HG03103 (cell line): ENCODE data around the gene ACAA2.
A peak's percentile ranks its signal among the peaks of the same experiment; 100 is the strongest.

Experiments used
- ATAC-seq: cut with Tn5 transposase; IDR thresholded peaks from one replicate; pipeline ENCODE4 v1.9.1; 2021; ENCODE audit warnings: low read depth; ENCODE audit not compliant: unreplicated experiment

Gene ACAA2

DNA sequence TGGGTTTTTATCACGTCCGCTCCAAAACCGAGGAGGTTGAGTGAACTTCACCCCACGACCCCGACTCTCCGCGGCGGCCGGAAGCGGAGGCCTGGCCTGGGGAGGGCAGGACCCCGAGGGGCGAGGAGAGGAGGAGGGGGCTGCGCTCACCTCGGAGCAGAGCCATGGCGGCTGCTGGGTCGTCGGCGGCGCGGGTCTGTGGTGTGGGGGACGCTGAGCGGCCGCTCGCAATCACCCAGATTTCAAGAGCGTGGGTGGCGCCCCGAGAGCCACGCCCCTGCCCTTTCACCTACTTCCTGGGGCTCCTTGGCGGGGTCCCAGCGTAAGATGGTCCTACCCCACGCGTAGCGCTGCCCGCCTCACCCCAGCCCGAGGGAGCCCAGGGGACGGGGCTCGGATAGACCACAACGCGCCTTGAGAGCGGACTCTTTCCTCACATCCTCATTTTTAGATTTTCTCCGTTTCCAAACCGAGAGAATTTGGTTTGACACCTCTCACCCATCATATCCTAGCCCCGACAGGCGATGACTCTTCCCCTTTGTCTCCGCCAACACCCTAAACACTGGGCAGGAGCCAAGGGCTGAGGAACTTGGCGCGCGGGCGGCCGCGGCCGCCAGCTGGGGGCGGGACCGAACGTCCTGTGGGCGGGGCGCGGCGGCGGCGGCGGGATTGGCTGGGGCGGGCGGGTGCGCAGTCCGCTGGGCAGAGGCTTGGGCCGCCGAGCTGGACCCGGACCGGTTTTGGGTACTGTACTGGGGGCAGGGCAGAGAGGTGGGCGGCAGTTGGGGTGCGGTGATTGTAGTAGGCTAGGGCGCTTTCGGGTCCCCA lies at the start of gene ACAA2:
ACAA2 (minus strand) TSS at position 215 of the 828 bp plus-strand sequence; CDS start at position 166, 49 bp downstream.
- peak; percentile 80 for ATAC-seq

- ATAC-seq, result no peak
These were observed 49.5 kb upstream of the ACAA2 start for GRCh38 chr18:49862656-49863385.

DNA sequence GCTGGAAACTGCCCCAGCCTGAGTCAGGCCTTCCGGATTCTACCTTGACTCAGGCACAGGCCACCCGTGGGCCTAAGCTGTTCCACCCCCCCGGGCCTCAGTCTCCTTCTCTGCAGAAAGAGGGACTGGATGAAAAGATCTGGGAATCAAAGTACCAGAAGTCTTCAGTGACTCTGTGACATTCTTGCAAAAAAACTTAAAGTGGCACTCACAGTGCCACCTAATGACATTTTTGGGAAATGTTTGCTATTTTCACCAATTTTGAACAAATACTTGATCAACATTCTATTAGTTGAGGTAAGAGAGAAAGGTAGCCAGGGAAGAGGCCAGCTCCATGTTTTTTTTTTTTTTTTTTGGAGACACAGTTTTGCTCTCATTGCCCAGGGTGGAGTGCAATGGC lies 48.3 kb upstream of the ACAA2 start:
- no peak for ATAC-seq

DNA sequence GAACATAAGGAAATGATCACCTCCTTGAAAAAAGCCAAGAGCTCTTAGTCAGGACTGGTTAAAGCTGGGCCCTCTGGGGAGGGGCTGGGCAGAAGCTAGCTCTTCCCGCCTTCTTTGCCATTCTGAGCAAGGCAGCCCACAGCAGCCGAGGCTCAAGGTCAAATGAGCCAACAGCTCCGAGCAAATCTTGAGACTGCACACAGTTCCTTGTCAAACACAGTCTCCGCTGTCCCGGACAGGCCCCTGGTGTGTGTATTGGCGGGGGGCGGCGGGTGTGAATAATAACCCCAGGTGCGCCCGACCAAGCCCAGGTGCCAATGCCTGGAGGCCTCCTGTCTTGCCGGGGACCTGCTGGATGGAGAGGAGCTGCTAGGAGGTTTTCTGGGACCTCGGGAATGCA lies 46.4 kb upstream of the ACAA2 start:
- no peak for ATAC-seq

GRCh38 chr18:49859021-49859359 lies 45.7 kb upstream of the ACAA2 start:
- ATAC-seq, result no peak

DNA sequence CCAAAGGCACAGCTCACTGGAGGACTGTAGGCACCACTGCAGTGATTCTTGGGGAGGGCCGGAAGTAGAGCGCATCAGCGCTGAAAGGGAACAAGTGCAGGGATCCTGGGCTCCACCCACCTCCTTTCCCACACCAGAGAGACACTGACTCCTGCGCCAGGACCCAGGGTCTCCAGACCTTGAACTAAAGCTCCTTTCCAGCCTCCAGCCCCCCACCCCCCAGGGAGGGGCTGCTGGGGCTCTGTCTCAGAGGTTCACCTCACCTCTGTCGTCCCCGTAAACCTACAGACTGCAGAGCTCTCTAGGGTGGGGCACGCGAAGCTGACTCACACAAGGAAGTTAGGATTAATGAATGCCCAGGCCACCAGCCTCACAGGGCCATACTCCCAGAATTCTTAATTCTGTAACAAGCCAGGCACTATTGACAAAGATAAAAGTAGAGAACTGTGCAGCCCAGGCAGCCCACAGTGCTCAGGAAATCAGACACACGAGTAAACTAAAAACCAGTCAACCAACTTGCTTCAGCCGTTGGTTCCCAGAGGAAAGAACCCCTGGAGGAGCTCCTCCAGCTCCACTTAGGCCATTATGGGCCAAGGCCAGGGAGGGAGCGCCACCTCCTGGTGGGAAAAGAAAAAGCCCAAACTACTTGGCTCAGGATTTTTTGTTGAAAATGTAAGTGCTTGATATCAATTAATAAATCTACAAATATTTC lies 45.1 kb upstream of the ACAA2 start:
- no peak for ATAC-seq

- ATAC-seq, result no peak
These were observed 44.4 kb upstream of the ACAA2 start for GRCh38 chr18:49857708-49858107.

DNA sequence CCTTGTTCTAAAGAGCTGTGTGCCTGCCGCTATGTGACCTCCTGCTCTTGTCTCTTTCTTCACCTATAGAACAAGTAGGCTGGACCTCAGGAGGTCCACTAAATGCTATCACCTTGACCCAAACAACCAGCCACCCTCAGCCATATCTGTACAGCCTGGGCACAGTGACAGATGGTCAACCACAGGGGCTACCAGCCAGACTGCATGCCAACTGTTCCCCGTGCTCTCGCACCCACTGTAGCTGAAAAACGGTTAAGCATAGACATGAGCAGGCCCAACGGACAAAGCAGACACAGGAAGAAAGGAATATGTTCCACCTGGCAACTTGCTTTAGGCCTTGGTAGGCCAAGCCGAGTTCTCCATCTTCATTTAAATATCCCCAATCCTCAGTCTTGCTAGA lies 43.2 kb upstream of the ACAA2 start:
- no peak for ATAC-seq

GRCh38 chr18:49855711-49856415 lies 42.5 kb upstream of the ACAA2 start:
- no peak for ATAC-seq

- ATAC-seq, result no peak
These were observed 41.3 kb upstream of the ACAA2 start for GRCh38 chr18:49854681-49855080.

- no peak for ATAC-seq
These were observed 40.1 kb upstream of the ACAA2 start for GRCh38 chr18:49853436-49853835.

- ATAC-seq, result no peak
These were observed 39.7 kb upstream of the ACAA2 start for GRCh38 chr18:49853011-49853410.

DNA sequence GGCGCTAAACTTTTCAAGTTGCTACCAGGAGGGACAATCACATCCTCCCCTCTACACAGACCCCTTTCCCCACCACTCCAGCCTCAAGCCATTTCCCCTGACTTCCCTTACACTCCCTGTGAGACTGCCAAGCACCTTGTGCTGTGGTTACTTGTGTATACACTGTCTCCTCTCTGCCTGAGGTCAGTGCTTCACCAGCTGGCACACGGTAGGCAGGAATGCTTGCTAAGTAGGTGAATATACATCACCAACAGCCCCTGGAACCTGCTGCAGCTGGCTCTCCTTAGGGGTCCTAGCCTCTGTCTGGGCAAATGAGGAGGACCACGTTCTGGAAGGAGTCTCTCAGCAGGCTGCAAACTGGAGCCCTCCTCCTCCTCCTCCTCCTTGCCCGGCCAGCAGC lies 38.3 kb upstream of the ACAA2 start:
- no peak for ATAC-seq

DNA sequence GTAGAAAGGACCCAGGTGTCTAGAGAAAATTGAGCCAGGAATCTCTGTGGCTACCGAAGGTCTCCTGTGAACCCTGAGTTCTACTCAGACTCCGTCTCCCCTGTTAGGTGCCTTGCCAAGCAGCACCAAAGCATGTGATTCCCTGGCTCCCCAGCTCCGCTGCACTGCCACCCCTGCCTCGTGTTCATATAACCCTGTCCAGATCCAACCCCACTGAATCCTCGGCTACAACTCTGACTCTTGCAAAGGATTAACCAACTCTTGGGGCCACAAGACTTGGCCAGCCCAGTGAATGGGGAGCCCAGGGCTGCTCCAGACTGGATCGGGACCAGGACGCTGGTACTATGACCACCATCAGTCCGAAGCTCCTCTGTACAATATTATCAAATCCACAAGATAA lies 37.3 kb upstream of the ACAA2 start:
- no peak for ATAC-seq

GRCh38 chr18:49849331-49850217 lies 36.2 kb upstream of the ACAA2 start:
- ATAC-seq, result no peak

GRCh38 chr18:49848115-49848514 lies 34.8 kb upstream of the ACAA2 start:
- ATAC-seq, result no peak

- no peak for ATAC-seq
These were observed 34.2 kb upstream of the ACAA2 start for GRCh38 chr18:49847524-49847923.

DNA sequence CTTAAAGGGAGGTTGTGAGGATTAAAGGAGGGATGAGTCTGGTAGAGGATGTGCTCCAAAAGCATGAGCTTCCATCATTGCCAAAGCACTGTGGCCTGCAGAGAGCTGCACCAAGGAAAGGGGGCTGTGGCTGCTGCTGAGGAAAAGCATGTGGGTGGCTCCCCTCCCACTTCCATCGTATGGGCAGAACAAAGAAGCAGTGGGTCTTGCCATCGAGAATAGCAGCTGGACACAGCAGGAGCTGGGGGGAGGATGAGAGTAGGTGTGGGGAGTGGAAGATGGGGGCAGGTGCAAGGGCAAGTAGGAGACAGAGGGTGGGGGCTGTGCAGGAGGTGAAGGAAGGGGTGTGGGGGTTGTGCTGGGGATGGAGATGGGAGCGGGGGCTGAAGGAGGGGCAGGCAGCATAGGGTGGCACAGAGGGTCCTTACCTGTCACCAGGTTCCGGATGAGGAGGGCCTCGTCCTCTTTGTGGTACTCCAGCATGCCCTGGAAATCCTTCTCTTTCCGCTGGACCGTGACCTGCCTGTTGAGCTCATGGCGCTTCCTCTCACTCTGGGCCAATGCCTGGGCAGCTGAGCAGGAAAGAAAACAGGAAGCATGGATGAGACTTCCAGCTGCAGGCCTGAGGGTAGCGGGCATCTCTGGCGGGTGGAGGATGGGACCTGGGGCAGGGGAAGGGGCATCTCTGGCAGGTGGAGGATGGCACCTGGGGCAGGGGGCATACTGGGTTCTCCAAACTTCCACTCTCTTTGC lies 33.6 kb upstream of the ACAA2 start:
- no peak for ATAC-seq

DNA sequence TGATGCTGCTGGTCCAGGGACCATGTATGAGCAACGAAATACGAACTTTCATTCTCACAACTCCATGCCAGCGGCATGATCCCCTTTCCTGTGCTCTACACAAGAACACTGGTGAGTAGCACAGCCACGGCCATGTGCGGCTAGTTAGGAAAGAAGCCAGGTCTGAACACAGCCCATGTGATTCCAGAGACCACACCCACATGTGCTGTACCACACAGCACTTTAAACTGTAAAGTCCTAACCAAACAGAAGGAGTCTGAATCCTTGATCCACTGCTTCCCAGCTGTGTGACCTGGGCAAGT lies 33.0 kb upstream of the ACAA2 start:
- no peak for ATAC-seq
